RCC 7860 (cell line): ENCODE data around the gene ELOB.
"Not testable (repeated sequence)": the region's sequence is repeated elsewhere in the genome, so short reads cannot be mapped to it uniquely, and the experiment has no call there.

Source experiments
- DNase-seq: peaks from one replicate; pipeline ENCODE4 v3.0.0-alpha.2; 2015; ENCODE audit warnings: low spot score
- FAIRE-seq: peaks from 2 replicates; lab custom pipeline; 2012; peaks lifted over from hg19 to GRCh38; lab: Jason Lieb, UNC

Gene ELOB

GRCh38 chr16:2724816-2725348 lies 52.2 kb downstream of the ELOB start:
- DNase-seq, result no peak
- FAIRE-seq, result no peak

GRCh38 chr16:2724088-2724676 lies 52.9 kb downstream of the ELOB start:
- no peak for DNase-seq
- no peak for FAIRE-seq

GRCh38 chr16:2721634-2722173 lies 55.4 kb downstream of the ELOB start:
- FAIRE-seq, result not testable (repeated sequence)

More at GRCh38 chr16:2721634-2722173, 55.4 kb downstream of the ELOB start:
- not testable (repeated sequence) for DNase-seq
